Neural cell (in vitro differentiated cells): ENCODE results near the gene TYW1. TPM values are rescaled to one million over a fixed set of nuclear protein-coding genes. Genes with fewer than 3 reads are reported as not detected.
"Not testable (repeated sequence)": the region's sequence is repeated elsewhere in the genome, so short reads cannot be mapped to it uniquely, and the experiment has no call there.

Source experiments
- H2AFZ ChIP-seq: fragments of 200-600, 300-800 bp; sonication (generic), shearing (Covaris generic); 2 replicates; pipeline ENCODE4 v1.6.0; 2014; ENCODE audit warnings: low read depth, mild to moderate bottlenecking, antibody characterized with exemption, low read length, moderate library complexity
- H3F3A ChIP-seq: fragments of 200-600 bp; shearing (Covaris generic); 2 replicates; pipeline ENCODE4 v1.6.1; 2016; ENCODE audit warnings: mild to moderate bottlenecking, moderate library complexity, mixed read lengths, antibody characterized with exemption, low read length; ENCODE audit not compliant: insufficient read depth, poor library complexity, severe bottlenecking
- H3K27ac ChIP-seq: fragments of 200-600, 300-800 bp; sonication (generic), shearing (Covaris generic); 2 replicates; pipeline ENCODE4 v1.5.1; 2014; ENCODE audit warnings: mild to moderate bottlenecking, low read length, moderate library complexity
- H3K27me3 ChIP-seq: fragments of 300-800, 200-600 bp; sonication (generic), shearing (Covaris generic); 2 replicates; pipeline ENCODE4 v1.6.0; 2014; ENCODE audit warnings: mild to moderate bottlenecking, low read depth, low read length, moderate library complexity; ENCODE audit not compliant: insufficient read depth
- H3K36me3 ChIP-seq: fragments of 300-800, 200-600 bp; sonication (generic), shearing (Covaris generic); 2 replicates; pipeline ENCODE4 v1.5.1; 2014; ENCODE audit warnings: mild to moderate bottlenecking, antibody characterized with exemption, low read length, moderate library complexity; ENCODE audit not compliant: insufficient read depth
- H3K4me2 ChIP-seq: fragments of 300-800, 200-600 bp; sonication (generic), shearing (Covaris generic); 2 replicates; pipeline ENCODE4 v1.6.0; 2014; ENCODE audit warnings: mild to moderate bottlenecking, low read length
- H3K4me3 ChIP-seq: fragments of 300-800, 200-600 bp; sonication (generic), shearing (Covaris generic); 2 replicates; pipeline ENCODE4 v1.5.1; 2014; ENCODE audit warnings: mild to moderate bottlenecking, low read length, moderate library complexity
- H3K79me2 ChIP-seq: fragments of 200-600 bp; shearing (Covaris generic); replicated peaks from 2 replicates; pipeline ENCODE4 v1.6.0; 2014; ENCODE audit warnings: mild to moderate bottlenecking, low read length, moderate library complexity; ENCODE audit not compliant: insufficient read depth
- H3K9ac ChIP-seq: fragments of 300-800, 200-600 bp; sonication (generic), shearing (Covaris generic); 2 replicates; pipeline ENCODE4 v1.6.1; 2016; ENCODE audit warnings: mild to moderate bottlenecking, low read length, mixed read lengths
- H3K9me2 ChIP-seq: fragments of 200-600 bp; shearing (Covaris generic); 2 replicates; pipeline ENCODE4 v1.6.1; 2016; ENCODE audit warnings: mild to moderate bottlenecking, low read length, mixed read lengths; ENCODE audit not compliant: insufficient read depth
- H3K9me3 ChIP-seq: fragments of 200-600, 300-800 bp; sonication (generic), shearing (Covaris generic); 2 replicates; pipeline ENCODE4 v1.6.1; 2016; ENCODE audit warnings: mild to moderate bottlenecking, mixed run types, low read length, moderate library complexity, mixed read lengths
- H4K20me1 ChIP-seq: fragments of 200-600 bp; shearing (Covaris generic); 2 replicates; pipeline ENCODE4 v1.6.1; 2016; ENCODE audit warnings: mild to moderate bottlenecking, mixed run types; ENCODE audit not compliant: insufficient read depth
- EP300 ChIP-seq: fragments of 450-650 bp; conservative IDR thresholded peaks from 2 replicates; pipeline ENCODE4 v1.6.1; 2014; ENCODE audit warnings: antibody characterized with exemption, mild to moderate bottlenecking, moderate library complexity; ENCODE audit not compliant: poor library complexity, severe bottlenecking
- EZH2 ChIP-seq: fragments of 200-600, 300-800 bp; shearing (Covaris generic), sonication (generic); IDR thresholded peaks from 2 replicates; pipeline ENCODE4 v1.6.1; 2014; ENCODE audit warnings: antibody characterized with exemption, low read length, borderline replicate concordance, mild to moderate bottlenecking; ENCODE audit not compliant: insufficient read depth, poor library complexity, severe bottlenecking
- MXI1 ChIP-seq: fragments of 450-650 bp; conservative IDR thresholded peaks from 2 replicates; pipeline ENCODE4 v1.6.1; 2014; ENCODE audit warnings: antibody characterized with exemption, mild to moderate bottlenecking; ENCODE audit not compliant: poor library complexity, severe bottlenecking
- POLR2AphosphoS5 ChIP-seq: IDR thresholded peaks from 2 replicates; pipeline ENCODE4 v1.6.1; 2012
- RAD21 ChIP-seq: fragments of 450-650 bp; conservative IDR thresholded peaks from 2 replicates; pipeline ENCODE4 v1.6.1; 2014; ENCODE audit warnings: antibody characterized with exemption, mild to moderate bottlenecking, moderate library complexity
- SMC3 ChIP-seq: fragments of 450-650 bp; conservative IDR thresholded peaks from 2 replicates; pipeline ENCODE4 v1.6.1; 2014; ENCODE audit warnings: antibody characterized with exemption, mild to moderate bottlenecking, moderate library complexity; ENCODE audit not compliant: poor library complexity
- TAF1 ChIP-seq: IDR thresholded peaks from 2 replicates; pipeline ENCODE4 v1.6.1; 2012; ENCODE audit warnings: low read depth
- polyA minus RNA-seq: library from RNA; depleted of rRNA, polyadenylated mRNA; stranded (reverse); fragments of >200 nt; gene quantifications from 2 replicates; pipeline ENCODE4 v1.2.3, GENCODE V29; 2014
- polyA plus RNA-seq: library from polyadenylated mRNA; depleted of rRNA; stranded (reverse); fragments of >200 nt; gene quantifications from 2 replicates; pipeline ENCODE4 v1.2.3, GENCODE V29; 2014
- TF ChIP-seq, protein P1 (sequence below): IDR thresholded peaks from 2 replicates; pipeline ENCODE4 v1.6.1; 2012; ENCODE audit warnings: borderline replicate concordance
- TF ChIP-seq, protein P2 (sequence below): fragments of 450-650 bp; IDR thresholded peaks from 2 replicates; pipeline ENCODE4 v1.5.1; 2014; ENCODE audit warnings: antibody characterized with exemption, mild to moderate bottlenecking, moderate library complexity; ENCODE audit not compliant: poor library complexity, severe bottlenecking

Gene TYW1, protein sequence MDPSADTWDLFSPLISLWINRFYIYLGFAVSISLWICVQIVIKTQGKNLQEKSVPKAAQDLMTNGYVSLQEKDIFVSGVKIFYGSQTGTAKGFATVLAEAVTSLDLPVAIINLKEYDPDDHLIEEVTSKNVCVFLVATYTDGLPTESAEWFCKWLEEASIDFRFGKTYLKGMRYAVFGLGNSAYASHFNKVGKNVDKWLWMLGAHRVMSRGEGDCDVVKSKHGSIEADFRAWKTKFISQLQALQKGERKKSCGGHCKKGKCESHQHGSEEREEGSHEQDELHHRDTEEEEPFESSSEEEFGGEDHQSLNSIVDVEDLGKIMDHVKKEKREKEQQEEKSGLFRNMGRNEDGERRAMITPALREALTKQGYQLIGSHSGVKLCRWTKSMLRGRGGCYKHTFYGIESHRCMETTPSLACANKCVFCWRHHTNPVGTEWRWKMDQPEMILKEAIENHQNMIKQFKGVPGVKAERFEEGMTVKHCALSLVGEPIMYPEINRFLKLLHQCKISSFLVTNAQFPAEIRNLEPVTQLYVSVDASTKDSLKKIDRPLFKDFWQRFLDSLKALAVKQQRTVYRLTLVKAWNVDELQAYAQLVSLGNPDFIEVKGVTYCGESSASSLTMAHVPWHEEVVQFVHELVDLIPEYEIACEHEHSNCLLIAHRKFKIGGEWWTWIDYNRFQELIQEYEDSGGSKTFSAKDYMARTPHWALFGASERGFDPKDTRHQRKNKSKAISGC
- 10.2 and 14.9 TPM in 2 replicates for polyA plus RNA-seq
- polyA minus RNA-seq = 19.2 and 23.0 TPM in 2 replicates

DNA sequence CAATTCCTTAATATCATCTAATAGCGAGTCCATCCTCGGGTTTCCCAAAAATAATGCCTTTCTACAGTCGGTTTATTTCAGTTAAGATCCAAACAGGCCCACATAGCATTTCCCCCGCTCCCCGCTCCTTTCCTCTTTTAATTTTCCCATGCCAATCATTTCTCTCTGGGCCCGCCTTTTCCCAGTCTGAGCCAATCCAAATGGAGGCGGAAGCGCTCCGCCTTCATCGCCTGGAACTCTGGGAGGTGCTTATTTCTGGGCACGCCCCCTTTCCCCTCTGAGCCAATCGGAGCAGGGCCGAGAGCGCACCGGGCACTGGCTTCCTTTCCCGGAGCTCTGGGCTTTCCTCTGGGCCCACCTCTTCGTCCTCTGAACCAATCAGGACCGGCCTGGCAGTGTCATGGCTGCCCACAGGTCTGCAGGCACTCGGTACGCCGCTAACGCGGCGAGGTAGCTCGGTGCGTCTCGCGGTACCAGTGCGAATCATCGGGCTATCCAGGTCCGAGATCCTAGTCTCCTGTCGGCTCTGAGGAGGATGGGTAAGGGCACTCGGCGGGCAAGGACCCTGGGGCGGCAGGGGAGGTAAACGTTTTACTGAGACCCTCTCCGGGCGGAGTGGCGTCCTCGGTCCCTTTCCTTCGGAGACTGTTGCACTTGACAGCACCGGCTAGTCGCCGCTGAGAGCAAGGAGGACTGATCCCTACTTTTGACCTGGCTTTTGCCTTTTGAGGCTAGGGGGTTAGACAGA, at the start of gene TYW1:
Gene TYW1, plus strand, starts transcription at position 390 of the 748 bp plus-strand sequence. Its CDS starts 146 bp downstream, at position 536.
- H3K27me3 ChIP-seq, H3K36me3 ChIP-seq, H3F3A ChIP-seq, H4K20me1 ChIP-seq, H3K79me2 ChIP-seq, H3K9me2 ChIP-seq, H3K9me3 ChIP-seq: not testable (repeated sequence)
- H3K9ac ChIP-seq = peak within 1 kb of the TSS; percentile 65
- H3K4me2 ChIP-seq = peak within 1 kb of the TSS; percentile 92
- H3K4me3 ChIP-seq = peak within 1 kb of the TSS; percentile 71
- peak within 1 kb of the TSS; percentile 36 for H2AFZ ChIP-seq
- TF ChIP-seq POLR2AphosphoS5 (peak; percentile 71), MXI1 (peak; percentile 92)
- H3K27ac ChIP-seq = peak within 1 kb of the TSS; percentile 76

DNA sequence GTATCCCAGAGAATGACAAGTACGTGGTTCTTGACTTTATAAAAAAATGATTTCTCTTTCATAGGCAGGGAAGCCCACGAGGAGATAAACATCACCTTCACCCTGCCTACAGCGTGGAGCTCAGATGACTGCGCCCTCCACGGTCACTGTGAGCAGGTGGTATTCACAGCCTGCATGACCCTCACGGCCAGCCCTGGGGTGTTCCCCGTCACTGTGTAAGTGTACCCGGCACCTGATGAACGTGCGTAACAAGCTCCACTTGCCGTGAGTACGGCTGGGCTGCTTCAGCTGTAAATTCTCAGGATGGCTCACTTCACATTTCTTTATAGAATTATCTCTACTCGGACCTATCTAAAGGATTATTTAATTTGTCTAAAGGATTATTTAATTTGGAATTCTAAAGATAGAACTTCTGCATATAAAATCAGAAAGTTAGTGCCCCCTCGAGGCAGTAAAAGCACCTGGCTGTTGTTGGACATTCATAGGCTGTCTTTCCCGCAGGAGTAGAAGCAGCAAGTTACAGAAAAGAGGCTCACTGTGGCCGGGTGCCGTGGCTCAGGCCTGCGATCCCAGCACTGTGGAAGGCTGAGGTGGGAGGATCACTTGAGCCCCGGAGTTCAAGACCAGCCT, 48.0 kb upstream of the TYW1 start:
- H3K9ac ChIP-seq = no peak overlapping the region
- TF ChIP-seq, protein P1, sequence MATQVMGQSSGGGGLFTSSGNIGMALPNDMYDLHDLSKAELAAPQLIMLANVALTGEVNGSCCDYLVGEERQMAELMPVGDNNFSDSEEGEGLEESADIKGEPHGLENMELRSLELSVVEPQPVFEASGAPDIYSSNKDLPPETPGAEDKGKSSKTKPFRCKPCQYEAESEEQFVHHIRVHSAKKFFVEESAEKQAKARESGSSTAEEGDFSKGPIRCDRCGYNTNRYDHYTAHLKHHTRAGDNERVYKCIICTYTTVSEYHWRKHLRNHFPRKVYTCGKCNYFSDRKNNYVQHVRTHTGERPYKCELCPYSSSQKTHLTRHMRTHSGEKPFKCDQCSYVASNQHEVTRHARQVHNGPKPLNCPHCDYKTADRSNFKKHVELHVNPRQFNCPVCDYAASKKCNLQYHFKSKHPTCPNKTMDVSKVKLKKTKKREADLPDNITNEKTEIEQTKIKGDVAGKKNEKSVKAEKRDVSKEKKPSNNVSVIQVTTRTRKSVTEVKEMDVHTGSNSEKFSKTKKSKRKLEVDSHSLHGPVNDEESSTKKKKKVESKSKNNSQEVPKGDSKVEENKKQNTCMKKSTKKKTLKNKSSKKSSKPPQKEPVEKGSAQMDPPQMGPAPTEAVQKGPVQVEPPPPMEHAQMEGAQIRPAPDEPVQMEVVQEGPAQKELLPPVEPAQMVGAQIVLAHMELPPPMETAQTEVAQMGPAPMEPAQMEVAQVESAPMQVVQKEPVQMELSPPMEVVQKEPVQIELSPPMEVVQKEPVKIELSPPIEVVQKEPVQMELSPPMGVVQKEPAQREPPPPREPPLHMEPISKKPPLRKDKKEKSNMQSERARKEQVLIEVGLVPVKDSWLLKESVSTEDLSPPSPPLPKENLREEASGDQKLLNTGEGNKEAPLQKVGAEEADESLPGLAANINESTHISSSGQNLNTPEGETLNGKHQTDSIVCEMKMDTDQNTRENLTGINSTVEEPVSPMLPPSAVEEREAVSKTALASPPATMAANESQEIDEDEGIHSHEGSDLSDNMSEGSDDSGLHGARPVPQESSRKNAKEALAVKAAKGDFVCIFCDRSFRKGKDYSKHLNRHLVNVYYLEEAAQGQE = no peak
- TF ChIP-seq EZH2 (no peak), EP300 (no peak), TAF1 (no peak), POLR2AphosphoS5 (no peak), RAD21 (no peak), MXI1 (no peak), SMC3 (no peak)
- TF ChIP-seq, protein P2, sequence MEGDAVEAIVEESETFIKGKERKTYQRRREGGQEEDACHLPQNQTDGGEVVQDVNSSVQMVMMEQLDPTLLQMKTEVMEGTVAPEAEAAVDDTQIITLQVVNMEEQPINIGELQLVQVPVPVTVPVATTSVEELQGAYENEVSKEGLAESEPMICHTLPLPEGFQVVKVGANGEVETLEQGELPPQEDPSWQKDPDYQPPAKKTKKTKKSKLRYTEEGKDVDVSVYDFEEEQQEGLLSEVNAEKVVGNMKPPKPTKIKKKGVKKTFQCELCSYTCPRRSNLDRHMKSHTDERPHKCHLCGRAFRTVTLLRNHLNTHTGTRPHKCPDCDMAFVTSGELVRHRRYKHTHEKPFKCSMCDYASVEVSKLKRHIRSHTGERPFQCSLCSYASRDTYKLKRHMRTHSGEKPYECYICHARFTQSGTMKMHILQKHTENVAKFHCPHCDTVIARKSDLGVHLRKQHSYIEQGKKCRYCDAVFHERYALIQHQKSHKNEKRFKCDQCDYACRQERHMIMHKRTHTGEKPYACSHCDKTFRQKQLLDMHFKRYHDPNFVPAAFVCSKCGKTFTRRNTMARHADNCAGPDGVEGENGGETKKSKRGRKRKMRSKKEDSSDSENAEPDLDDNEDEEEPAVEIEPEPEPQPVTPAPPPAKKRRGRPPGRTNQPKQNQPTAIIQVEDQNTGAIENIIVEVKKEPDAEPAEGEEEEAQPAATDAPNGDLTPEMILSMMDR = no peak
- no peaks in the 10 kb centered on the region for H4K20me1 ChIP-seq
- H3K36me3 ChIP-seq = no peaks in the 10 kb centered on the region
- H3K9me2 ChIP-seq = no peaks in the 10 kb centered on the region
- no peaks in the 10 kb centered on the region for H3K27me3 ChIP-seq
- no peak overlapping the region for H3K27ac ChIP-seq
- H3F3A ChIP-seq = no peaks in the 10 kb centered on the region
- H3K4me3 ChIP-seq = no peak overlapping the region
- no peaks in the 10 kb centered on the region for H3K9me3 ChIP-seq
- H3K79me2 ChIP-seq = no peaks in the 10 kb centered on the region
- no peak overlapping the region for H2AFZ ChIP-seq
- H3K4me2 ChIP-seq = no peak overlapping the region
